DMS53 treated with DMSO at 0.1 percent for 48 hours (cell line): ENCODE measurements around the gene QRICH2.
A peak's percentile ranks its signal among the peaks of the same experiment; 100 is the strongest.
"Not testable (repeated sequence)": the region's sequence is repeated elsewhere in the genome, so short reads cannot be mapped to it uniquely, and the experiment has no call there.

Experiments used
- DNase-seq: peaks from one replicate; lab custom pipeline; 2025; ENCODE audit not compliant: unreplicated experiment; lab: John Stamatoyannopoulos, UW

QRICH2 gene

GRCh38 chr17:76252040-76252954, 55.8 kb downstream of the QRICH2 start:
- no peak for DNase-seq

GRCh38 chr17:76251478-76252039, 56.5 kb downstream of the QRICH2 start:
- DNase-seq: no peak

DNA sequence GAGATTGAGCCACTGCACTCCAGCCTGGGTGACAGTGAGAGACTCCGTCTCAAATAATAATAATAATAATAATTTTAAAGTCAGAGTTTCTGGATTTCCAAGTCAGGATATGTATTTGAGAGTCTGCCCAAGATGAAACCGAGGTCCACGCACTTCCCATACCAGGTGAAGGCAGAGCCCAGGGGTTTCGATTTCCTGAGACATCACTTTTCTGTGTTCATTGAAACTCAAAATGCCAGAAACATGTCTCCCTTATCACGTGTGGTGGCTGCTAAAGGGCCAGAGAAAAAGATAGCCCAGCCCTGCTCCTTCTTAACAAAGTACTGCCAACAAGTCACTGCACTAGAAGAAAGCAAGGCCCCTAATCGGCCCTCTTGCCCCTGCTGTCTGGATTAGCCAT, 57.9 kb downstream of the QRICH2 start:
- DNase-seq: no peak

DNA sequence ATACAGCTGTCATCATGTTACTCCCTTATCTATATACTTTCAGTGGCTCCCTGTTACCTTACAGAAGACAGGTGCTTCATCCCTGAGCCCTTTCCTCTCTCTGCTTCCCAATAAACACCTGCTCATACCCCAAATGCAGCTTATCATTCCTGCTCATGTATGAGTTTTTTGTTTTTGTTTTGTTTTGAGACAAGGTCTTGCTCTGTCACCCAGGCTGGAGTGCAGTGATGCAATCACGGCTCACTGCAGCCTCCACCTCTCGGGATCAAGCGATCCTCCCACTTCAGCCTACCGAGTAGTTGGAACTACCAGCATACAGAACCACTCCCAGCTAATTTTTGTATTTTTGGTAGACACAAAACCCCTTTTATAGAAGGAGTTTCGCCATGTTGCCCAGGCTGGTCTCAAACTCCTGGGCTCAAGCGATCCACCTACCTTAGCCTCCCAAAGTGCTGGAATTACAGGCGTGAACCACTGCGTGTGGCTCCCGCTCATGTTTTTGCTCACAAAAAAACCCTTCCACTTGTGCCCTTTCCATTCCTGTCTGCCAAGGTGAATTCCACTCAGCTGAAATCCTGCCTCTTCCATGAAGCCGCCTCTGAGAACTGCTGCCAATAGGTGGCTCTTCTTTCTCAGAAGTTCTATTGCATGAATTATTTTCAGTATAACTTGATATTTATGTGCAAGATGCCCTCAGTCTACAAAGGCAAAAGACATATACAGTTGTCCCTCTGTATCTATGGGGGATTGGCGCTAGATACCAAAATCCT, 59.9 kb downstream of the QRICH2 start:
- DNase-seq: no peak

- no peak for DNase-seq
Measured at GRCh38 chr17:76247304-76247703, 60.8 kb downstream of the QRICH2 start.

DNA sequence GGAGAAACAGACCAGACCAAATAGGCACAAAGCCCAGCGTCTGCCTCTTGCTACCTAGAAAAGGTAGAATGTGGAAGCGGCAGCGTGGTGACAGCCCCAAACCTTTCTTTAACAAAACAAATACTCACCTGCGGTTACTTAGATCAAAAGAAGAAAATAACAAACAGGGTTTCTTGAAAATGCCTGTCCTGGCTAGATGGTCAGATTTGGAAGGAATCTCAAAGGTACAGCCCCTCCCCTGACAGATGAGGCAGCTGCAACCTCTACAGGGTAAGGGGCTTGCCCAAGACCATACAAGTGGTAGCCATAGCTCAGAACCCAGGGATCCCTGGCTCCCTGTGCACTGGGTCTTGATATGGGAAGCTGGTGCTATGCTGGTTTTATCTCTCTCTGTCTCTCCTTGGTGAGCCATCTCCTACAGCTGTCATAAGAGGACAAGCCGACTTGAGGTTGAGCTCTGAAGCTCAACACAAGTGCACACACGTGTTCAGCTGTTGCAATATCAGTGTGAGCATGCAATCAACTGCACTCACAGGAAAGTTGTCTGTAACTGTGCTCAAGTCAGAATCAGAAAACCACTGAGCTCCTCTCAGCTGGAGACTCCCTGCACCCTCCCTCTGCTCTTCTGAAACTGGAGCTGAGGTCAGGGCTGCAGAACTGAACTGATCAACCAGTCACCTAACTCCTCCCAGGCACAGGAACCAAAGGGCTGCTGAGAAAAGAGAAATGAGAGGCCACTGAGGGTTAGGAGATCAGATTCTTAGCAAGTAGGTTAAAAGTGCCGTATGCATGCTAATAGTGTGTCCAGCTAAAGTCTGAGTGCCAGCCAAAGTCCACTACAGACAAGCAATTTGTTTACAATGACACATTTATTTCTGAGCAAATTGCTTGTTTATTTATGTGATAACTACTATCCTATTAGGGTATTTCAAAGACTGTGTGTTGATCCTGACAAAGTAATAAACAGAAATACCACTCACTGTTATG, 61.7 kb downstream of the QRICH2 start:
- DNase-seq: no peak

DNA sequence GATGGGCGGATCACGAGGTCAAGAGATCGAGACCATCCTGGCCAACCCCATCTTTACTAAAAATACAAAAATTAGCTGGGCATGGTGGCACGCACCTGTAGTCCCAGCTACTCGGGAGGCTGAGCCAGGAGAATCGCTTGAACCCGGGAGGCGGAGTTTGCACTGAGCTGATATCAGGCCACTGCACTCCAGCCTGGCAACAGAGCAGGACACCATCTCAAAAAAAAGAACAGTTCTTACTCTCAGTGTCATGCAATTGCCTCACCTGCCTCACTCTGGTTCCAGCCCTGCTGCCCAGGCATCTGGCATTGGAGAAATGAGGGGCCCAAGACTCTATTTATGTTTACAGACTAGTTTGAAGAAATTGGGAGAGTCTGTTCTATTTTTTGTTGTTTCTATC, 63.4 kb downstream of the QRICH2 start:
- not testable (repeated sequence) for DNase-seq

- no peak for DNase-seq
Measured at GRCh38 chr17:76243826-76244679, 64.0 kb downstream of the QRICH2 start.

DNA sequence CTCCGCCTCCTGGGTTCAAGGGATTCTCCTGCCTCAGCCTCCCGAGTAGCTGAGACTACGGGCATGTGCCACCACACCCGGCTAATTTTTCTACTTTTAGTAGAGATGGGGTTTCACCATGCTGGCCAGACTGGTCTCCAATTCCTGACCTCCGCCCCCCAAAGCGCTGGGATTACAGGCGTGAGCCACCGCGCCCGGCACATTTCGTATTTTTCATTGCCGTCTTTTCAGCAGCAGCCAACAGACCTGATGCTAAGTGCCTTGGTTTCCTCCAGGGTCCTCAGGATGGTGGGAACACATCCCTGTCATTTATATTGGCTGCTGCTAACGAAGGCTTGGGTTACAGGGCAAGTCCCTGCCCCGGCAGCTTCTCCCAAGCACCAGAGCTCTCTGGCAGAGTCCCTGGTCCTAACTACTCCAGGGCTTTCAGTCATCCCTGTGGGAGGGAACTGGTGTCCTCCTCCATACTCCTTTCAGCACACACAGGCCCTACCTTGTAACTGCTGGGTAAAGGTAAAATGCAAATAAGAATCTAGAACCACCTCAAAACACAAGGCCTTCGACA, 66.3 kb downstream of the QRICH2 start:
- DNase-seq: no peak

DNA sequence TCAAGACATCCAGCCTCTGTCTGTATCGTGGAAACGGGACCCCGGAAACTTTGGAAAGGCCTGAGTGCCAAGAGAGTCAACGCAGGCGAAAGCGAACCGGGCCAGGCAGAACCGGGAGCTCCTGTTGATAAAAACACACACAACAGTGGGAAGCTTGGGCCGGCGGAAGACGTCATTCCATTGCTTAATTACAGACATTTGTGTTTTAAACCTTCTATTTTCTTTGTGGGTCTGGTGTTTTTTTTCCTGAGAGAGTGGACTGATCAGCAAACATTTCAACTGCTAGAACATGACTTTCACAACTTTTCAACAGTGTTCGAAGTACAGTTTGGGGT, 66.9 kb downstream of the QRICH2 start:
- DNase-seq: no peak

DNA sequence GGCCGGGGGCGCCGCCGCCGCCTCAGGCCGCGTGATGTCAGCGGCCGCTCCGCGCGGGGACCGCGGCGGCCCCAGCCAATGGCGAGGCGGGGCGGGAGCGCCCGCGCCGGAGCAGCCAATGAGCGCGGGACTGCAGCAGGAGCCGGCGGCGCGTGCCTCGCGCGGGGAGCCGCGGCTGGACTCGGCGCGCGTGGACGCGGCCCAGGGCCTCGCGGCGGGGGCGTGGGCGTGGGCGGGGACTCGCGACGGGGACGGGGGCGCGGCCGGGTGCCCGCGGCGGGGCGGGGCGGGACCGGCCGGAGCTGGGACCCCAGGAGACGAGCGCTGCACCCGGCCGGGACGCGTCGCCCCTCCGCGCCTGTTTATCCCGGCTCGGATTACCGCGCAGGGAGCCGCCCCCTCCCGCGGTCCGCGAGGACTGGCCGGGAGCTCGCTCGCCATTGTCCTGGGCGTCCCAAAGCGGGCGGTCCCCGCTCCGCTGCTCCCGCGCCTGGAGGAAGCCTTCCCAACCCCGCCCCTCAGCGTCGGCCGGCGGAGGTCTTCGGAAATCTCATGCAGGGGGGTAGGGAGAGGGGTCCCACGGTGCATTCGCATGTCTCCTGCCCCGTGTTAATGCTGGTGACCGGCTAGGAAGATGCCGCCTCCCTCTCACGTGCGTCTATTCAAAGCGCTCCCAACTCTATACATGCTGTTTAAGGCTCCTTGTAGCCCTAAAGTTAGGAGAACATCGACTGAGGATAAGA, 67.4 kb downstream of the QRICH2 start, which contains the start of gene RNF157:
RNF157 (minus strand) TSS at position 33 of the 743 bp plus-strand sequence. CDS start 253 bp downstream, outside the sequence.
- peak; percentile 37 for DNase-seq

DNA sequence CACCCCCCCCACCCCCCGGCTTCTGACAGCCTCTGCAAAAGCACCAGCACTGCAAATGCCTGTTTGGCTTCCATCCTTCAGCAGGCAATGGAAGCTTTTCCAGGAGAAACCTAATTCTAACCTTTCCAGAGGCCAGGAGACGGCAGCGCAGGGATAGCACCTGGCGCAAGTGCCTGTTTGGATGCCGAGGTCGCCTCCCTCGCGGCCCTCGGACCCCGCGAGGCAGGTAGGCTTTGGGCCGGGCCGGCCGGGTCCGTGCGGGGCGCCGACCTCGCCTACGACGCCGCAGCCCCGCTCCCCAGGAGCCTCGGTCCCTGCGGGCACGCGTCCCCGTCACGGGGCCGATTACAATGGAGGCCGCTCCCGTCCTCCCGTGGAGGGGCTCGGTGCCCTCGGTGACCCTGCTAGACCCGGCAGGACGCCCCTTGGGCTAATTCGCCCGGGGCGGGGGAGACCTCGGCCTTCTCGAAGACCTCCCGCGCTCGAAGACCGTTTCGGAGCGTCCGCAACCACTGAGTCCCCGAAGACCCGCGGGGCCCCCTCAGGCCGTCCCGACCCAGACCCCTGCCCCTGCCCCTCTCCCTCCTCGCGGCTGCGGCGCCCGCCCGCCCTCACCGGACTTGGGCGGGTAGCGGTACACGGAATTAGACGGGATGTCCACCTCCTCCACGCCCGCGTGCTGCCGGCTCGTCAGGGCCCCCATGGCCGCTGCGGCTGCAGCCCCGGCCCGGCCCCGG, 68.4 kb downstream of the QRICH2 start:
- no peak for DNase-seq

GRCh38 chr17:76238847-76239537, 69.1 kb downstream of the QRICH2 start:
- no peak for DNase-seq

DNA sequence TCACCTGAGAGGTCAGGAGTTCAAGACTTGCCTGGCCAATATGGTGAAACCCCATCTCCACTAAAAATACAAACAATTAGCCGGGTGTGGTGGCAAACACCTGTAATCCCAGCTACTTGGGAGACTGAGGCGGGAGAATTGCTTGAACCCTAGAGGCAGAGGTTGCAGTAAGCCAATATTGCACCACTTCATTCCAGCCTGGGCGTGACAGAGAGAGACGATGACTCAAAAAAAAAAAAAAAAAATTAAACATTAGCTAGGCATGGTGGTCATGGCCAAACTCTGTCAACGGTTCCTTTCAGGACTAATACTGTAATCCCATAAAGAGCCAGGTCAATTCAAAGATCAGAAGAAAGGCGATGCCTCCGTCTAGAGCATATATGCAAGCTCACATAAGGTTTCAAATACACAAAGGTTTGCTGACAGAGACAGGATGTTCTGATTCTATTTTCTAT, 70.2 kb downstream of the QRICH2 start:
- peak; percentile 16 for DNase-seq

DNA sequence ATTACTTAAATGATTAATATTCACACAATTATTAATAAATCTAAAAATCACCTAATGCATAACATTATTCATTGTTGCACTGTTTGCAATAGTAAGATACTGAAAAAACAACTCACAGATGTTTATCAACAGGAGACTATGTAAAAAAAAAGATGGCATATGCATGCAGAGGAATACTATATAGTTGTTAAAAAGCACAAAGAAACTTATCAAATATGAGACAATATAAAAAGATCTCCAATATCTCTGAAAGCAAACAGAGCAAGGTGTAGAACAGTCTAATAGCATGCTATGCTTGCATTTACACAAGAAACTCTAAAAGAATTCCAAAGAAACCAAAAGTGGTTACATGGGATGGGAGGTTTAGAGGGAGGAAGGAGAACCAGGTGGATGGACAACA, 71.5 kb downstream of the QRICH2 start:
- DNase-seq: no peak

- DNase-seq: no peak
Measured at GRCh38 chr17:76235883-76236282, 72.2 kb downstream of the QRICH2 start.

GRCh38 chr17:76234354-76234679, 73.8 kb downstream of the QRICH2 start:
- no peak for DNase-seq
